Right kidney (tissue), 1 donor: ENCODE data around the gene RPS19BP1.
"Not testable (repeated sequence)": the region's sequence is repeated elsewhere in the genome, so short reads cannot be mapped to it uniquely, and the experiment has no call there.

Source experiments
- DNase-seq: peaks from one replicate; pipeline ENCODE4 v3.0.0-alpha.2; 2016

Gene RPS19BP1

GRCh38 chr22:39529487-39529851 is 3.1 kb downstream of the RPS19BP1 start:
- no peak for DNase-seq

GRCh38 chr22:39528681-39529486 is 3.7 kb downstream of the RPS19BP1 start:
- DNase-seq: peak; percentile 79

GRCh38 chr22:39528080-39528661 is 4.4 kb downstream of the RPS19BP1 start:
- DNase-seq: no peak

GRCh38 chr22:39527481-39527961 is 5.0 kb downstream of the RPS19BP1 start:
- no peak for DNase-seq

- DNase-seq: no peak
These were observed 5.8 kb downstream of the RPS19BP1 start for GRCh38 chr22:39526736-39527171.

GRCh38 chr22:39525658-39525975 is 6.9 kb downstream of the RPS19BP1 start:
- DNase-seq: no peak

GRCh38 chr22:39524753-39525657 is 7.5 kb downstream of the RPS19BP1 start:
- no peak for DNase-seq

GRCh38 chr22:39524089-39524752 is 8.3 kb downstream of the RPS19BP1 start:
- DNase-seq: no peak

GRCh38 chr22:39522567-39523300 is 9.8 kb downstream of the RPS19BP1 start:
- no peak for DNase-seq

- DNase-seq: not testable (repeated sequence)
These were observed 10.5 kb downstream of the RPS19BP1 start for GRCh38 chr22:39522091-39522490.

GRCh38 chr22:39521106-39521885 is 11.3 kb downstream of the RPS19BP1 start:
- DNase-seq: not testable (repeated sequence)

GRCh38 chr22:39520226-39521105 is 12.1 kb downstream of the RPS19BP1 start, which contains the start of gene ATF4:
Gene ATF4 (plus strand): TSS chr22:39520562. CDS start chr22:39521446, 884 bp downstream.
- peak; percentile 99 for DNase-seq

- DNase-seq: peak; percentile 96
These were observed 12.8 kb downstream of the RPS19BP1 start for GRCh38 chr22:39519681-39520225.

- no peak for DNase-seq
These were observed 13.4 kb downstream of the RPS19BP1 start for GRCh38 chr22:39518996-39519680.

- DNase-seq: no peak
These were observed 14.3 kb downstream of the RPS19BP1 start for GRCh38 chr22:39518144-39518786.

GRCh38 chr22:39517470-39517869 is 15.1 kb downstream of the RPS19BP1 start:
- no peak for DNase-seq

GRCh38 chr22:39515266-39516050 is 17.1 kb downstream of the RPS19BP1 start:
- no peak for DNase-seq
